GM21367 (cell line): ENCODE measurements around the gene GNPTG.

Source experiments
- ATAC-seq: cut with Tn5 transposase; IDR thresholded peaks from one replicate; pipeline ENCODE4 v1.9.1; 2021; ENCODE audit not compliant: unreplicated experiment

The GNPTG gene

DNA sequence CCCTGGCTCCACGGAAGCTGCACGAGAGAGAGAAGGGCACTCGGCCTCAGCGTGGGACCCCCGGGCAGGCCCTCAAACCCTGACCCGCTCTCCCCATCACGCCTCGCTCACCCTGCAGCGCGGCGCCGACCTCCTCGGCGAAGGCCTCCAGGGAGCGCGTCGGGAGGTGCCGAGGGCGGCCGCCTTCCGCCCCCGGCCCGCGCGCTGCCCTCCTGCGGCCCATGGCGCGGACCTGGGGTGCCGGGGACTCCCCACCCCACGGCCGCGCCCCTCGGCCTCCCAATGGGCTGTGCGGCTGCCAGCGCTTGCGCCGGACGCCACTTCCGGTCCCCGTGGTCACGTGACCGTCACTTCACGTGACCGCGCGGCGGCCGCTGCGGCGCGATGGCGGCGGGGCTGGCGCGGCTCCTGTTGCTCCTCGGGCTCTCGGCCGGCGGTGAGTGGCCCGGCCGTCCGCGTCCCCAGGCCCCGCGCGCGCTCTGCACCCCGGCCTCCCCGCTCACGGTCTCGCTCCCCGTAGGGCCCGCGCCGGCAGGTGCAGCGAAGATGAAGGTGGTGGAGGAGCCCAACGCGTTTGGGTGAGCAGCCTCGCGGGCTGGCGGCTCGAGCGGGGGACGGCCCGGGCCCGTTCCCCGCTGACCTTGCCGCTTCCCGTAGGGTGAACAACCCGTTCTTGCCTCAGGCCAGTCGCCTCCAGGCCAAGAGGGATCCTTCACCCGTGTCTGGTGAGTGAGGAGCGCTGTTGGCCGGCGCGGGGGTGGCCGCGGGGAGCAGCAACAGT is at the start of gene GNPTG, which contains the start of gene TSR3:
Gene GNPTG, plus strand, starts transcription at position 350 of the 781 bp plus-strand sequence. Its CDS starts 35 bp downstream, at position 385.
Gene TSR3, minus strand, starts transcription at position 297 of the 781 bp plus-strand sequence. Its CDS starts 74 bp downstream, at position 223.
- peak; percentile 46 for ATAC-seq

DNA sequence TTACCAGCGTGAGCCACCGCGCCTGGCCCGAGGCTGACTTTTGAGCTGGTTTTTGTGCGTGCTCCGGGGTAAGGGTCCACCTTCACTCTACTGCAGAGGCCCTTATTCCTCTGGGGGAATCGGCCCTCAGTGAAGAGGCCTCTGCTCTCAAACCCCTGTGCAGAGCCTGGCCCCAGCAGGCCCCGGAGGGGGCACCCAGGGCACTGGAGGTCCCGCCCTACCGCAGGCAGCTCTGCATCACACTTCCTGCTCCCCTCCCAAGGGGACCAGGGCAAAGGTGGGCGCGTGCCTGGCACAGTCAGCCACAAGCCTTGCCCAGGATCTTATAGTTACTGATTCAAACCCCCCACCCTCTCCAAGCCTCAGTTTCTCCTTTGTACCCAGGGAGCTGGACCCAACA is 45.9 kb upstream of the GNPTG start:
- no peak for ATAC-seq

DNA sequence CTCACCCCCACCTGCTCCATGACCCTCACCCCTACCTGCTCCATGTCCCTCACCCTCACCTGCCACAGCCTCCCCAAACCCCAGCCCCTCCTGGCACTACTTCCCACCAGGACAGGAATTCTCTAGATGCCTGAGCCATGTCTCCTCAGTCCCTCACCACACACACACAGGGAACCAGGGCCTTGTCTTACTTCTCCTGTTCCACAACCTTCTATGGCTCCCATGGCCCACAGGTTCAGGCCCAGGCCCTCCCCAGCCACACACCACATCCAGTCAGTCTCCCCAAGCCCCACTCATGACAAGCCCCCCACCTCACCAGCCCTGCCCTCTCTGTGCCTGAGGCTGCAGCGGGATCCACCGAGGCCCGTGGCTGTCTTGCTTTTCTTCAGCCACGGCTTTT is 45.4 kb upstream of the GNPTG start:
- ATAC-seq, result no peak

DNA sequence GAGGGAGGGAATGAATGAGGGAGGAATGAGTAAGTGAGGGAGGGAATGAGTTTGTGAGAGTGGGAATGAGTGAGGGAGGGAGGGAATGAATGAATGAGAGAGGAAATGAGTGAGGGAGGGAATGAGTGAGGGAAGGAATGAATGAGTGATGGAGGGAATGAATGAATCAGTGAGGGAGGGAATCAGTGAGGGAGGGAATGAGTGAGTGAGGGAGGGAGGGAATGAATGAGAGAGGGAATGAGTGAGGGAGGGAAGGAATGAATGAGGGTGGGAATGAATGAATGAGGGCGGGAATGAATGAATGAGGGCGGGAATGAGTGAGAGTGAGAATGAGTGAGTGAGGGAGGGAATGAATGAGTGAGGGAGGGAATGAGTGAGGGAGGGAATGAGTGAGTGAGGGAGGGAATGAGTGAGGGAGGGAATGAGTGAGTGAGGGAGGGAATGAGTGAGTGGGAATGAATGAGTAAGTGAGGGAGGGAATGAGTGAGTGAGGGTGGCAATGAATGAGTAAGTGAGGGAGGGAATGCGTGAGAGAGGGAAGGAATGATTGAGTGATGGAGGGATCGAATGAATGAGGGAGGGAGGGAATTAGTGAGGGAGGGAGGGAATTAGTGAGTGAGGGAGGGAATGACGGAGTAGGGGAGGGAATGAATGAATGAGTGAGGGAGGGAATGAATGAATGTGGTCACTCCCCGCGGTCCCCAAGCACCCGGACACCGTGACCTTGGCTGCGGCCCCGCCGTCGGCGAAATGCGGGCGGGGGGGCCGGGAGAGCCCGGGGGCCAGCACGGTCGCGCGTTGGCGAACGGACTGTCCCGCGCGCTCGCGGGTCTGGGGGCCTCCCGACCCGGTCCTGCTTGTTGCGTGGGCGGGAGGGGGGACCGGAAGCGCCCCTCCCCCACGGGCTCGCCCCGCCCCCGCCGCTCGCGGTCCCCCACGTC is 43.4 kb upstream of the GNPTG start:
- ATAC-seq, result no peak

DNA sequence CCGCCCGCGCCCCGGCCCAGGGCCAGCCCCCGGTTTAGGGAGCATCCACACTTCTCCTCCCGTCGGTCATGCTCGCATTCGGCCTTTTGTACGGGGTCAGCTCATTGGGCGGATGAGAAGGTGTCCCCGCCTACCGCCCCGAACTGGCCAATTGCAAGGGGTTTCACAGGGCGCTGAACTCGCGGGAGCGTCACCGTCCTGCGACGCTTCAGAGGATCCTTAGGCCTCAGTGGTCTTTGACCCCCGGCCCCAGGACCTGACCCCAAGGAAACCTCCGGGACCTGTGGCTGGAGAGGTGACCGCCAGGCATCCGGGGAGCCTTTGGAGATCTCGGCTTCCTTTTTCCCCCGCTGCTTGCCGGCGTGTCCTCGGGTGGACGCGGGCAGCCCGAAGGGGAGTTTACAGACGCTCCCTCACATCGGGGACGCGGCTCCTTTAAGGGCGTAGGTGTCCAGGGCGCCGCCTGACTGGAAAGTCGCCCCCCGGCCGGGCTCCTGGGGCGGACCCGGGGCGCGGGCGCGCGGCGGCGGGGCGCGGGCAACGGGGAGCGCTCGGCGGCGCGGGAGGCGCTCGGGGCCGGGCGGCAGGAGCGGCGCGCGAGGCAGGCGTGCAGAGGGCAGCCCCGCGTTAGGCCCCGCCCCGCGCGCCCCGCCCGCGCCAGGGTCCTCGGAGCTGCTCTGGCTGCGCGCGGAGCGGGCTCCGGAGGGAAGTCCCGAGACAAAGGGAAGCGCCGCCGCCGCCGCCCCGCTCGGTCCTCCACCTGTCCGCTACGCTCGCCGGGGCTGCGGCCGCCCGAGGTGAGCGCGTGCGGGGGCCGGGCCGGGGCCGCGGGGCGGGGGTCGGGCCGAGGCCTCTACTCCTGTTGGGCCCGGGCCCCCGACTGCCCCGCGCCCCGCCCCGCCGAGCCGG is 42.5 kb upstream of the GNPTG start, which contains the start of gene UBE2I:
Gene UBE2I, plus strand, starts transcription at position 660 of the 909 bp plus-strand sequence. CDS start 4,395 bp downstream, outside the sequence.
- ATAC-seq, result peak; percentile 47

DNA sequence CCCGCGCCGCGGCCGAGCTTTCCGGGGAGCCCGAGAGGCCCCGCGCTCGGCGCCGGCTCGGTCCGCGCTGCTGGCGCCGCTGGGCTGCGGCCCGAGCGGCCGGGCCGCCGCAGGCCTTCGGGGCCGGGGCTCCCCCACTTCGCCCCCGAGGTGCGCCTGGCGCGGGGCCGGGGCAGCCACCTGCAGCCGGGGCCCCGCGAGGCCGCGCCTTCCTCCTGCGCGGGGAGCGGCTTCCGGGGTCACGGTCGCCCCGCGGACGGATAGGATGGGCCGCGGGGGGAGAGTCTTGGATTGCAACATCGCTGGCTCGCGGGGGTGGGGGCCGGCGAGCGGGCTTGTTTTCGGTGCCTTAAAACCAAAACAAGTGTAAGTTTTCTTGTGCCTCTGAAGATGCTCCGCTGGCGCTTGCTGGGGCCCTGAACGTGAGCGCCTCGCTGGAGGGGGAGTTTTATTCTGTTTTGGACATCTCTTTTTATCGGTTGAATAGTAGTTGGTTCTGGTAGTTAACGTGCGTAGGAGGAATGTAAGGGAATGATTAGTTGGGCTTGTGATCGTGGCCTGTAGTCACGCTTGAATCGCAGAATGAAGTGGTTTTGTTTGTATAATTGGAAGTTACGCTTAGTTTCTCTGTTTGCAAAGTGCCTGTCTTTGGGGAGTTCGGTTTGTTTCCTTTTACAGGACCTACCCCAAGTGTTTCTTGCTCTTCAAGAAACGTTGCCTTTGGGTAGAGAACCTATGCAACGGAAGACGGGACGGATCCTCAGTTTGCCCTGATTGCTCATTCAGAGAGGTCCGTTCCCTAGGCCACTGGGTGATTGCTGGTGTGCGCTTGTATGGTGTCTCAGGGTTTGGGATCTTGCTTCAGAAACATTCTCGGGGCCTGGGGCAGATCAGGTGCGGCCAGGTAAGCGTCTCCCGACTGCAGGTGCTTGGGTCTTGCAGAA is 41.6 kb upstream of the GNPTG start:
- no peak for ATAC-seq

DNA sequence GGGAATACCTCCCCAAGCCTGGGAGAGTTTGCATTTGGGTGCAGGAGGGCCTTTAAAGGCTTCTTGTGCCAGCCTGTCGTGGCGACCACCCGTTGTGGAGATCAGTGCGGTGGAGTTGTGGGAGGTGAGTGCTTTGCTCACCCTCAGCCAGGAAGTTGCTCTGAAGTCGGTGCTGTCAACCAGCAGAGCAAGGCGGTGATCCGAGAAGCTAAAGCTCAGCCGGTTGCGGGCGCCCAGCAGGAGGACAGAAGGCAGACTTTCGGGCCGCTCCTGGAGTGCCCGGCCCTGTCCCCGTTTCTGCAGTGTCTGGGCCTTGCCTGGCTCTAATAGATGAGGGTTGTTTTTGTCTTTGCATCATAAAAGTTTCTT is 40.9 kb upstream of the GNPTG start:
- ATAC-seq, result no peak

DNA sequence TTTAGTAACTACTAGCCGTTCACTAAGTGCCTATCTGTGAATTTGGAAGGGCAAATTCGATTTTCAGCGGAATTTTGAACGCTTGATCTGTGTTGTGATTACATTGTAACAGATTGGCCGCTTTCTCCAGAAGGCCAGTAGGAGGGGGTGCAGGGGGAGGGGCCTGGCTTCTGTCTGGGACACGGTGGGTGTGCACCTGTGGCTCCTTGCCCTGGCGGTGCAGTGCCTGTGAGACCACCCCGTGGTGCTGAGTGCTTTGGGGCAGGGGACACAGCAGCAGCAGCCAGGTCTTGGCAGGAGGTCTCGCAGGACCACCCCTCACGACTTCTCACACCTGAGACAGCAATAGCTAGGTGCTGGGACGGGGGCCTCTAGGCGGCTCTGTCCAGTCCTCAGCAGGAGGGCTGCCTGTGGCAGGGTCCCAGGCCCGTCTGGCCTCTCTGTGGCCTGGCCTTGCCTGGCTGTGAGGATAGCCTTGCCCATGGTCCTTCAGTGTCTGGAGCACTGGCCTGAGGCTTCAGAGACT is 40.5 kb upstream of the GNPTG start:
- ATAC-seq, result no peak

DNA sequence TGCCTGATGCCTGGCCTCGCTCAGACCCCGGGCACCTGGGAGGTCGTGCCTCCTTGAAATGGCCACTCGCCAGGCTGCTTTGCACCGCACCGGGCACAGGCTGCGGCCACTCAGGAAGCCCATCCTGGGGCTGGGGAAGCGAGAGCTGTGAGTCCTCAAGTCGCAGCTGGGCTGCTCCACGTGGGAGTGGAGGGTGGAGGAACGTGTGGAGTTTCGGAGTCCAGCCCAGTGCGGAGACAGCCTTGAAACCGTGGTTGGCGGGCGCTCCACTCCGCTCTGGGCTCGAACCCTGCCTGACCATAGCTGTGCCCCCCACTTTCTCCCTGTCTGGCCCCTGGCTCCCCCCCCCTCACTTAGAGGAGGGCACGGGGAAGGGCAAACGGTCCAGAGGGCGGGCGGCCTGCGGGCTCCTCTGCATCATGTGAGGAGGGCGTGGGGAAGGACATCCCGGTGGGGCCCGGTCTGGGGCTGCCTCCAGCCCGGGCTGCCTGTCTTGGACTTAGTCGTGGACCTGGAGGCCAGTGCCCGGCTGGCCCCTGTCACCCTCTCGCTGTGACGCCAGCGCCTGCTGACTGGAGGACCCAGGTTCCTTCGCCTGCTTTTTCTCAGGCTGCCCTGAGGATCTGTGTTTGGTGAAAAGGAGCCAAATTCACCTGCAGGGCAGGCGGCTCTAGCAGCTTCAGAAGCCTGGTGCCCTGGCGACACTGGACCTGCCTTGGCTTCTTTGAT is 39.8 kb upstream of the GNPTG start:
- no peak for ATAC-seq

DNA sequence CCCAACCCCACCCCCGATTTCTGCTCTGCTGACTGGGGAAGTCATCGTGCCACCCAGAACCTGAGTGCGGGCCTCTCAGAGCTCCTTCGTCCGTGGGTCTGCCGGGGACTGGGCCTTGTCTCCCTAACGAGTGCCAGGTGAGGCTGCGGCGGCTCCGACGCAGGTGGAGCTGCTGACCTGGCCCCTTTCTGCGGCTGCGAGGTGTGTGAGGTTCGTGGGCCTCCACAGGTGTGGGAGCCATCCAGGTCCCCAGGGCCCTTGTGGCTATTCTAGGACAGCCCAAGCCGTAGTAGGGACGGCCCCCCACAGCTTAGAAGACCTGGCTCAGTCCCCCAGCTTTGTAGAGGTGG is 39.3 kb upstream of the GNPTG start:
- ATAC-seq, result no peak

DNA sequence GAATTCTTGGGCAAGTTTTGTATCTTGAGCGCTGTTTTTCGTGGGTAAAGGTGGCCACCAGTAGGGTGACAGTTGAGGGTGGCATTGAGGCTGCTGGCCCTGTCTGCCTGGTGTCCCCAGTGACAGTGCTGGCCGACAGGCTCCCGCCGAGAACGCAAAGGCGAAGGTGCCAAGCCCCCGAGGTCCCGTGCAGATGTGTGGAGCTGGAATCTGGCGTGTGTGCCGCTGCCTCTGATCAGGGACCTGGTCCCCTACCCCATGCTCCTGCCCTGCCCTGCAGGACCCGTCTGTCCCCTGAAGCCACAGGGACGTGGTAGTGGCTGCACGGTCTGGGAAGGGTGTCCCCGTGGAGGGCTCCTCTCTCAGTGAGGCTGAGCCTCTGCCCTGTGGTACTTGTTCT is 38.8 kb upstream of the GNPTG start:
- no peak for ATAC-seq

DNA sequence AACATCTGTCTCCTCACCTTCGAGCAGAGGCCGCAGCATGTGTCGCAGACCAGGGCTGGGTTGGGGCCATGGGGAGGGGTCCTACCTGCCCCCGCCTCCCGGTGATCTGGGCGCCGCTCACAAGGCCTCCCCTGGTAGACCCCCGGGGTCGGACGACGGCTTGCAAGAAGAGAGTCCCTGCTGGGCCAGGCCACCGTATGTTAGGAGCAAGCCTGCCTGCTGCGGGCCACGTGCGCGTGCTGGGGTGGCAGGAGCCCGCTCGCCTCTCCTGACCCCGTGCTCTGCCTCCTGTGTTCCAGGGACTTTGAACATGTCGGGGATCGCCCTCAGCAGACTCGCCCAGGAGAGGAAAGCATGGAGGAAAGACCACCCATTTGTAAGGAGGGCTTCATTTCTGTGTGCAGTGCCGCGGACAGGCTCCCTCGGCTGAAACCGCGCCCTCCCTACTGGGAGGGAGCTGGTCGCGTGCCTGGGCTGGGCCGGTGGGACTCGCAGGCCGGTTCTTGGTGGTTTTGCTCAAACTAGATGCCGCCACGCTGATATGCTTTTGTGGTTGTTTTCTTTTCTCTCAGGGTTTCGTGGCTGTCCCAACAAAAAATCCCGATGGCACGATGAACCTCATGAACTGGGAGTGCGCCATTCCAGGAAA is 37.9 kb upstream of the GNPTG start:
- ATAC-seq, result no peak

DNA sequence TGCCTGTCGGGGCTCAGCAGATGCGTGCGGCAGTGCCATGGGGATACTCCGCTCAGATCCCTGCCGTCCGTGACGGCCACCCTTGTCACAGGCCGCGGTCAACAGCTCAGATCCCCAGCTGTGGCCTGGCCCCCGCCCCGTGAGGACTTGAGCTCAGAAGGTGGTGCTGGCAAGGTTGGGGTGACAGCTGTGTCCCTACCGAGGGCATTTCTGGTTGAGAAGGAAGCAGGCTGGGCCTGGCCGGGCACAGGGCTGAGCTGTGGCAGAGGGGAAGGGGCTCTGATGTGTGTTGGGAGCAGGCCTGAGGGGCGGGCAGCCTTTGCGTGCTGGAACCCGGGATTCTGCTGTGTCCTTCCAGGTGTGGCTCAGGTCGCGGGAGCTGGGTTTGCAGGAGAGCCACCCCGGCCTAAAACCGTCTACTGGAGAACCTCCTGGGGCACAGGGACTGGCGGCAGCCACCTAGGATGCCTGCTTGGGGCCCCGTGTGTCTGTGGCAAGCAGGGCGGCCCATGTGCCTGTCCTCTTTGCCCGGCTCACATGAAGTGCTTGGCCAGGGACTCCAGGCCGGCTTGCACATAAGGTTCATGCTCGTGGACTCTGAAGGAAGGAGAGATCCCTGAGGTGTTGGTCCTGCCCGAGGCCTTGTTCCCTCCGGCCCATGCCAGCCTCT is 37.2 kb upstream of the GNPTG start:
- ATAC-seq, result no peak

DNA sequence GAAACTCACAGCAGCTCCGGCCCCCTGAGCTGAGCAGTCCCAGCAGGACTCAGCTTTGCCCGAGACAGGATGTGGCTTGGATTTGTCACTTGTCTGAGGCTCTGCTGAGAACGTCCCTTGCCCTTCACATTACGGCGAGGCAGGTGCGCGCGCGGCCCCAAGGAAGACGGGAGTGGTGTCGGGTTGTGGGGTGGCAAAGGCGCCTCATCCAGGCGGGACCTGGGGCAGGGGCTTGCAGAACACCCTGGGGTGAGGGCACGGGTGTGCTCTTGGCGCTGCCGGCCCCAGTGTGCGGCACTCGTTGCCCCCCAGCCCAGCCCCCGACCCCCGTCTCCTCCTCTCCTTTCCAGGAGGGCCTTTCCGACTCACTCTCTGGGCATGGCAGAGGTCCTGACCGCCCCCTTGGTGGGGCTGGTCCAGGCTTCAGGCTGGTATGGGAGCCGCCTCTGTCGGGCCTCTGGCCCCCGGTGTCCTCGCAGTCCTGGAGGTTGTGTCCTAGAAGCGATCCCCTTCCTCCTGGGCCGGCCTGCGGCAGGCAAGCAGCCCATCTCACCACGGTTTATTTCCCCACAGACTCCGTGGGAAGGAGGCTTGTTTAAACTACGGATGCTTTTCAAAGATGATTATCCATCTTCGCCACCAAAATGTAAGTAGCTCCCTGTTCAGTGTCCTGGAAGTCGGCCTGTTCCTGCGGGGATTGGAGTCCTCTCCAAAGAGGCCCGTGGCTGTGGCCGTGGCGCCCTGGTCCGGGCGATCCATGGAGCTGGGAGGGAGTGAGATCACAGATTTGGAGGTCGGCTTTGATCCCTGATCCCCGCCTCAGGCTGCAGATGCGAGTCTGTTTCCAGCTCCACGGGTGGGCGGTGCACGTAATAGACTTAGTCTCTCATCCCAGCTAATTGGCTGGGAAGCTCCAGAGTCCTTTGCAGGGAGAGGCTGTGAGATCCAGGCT is 36.4 kb upstream of the GNPTG start:
- ATAC-seq, result no peak

DNA sequence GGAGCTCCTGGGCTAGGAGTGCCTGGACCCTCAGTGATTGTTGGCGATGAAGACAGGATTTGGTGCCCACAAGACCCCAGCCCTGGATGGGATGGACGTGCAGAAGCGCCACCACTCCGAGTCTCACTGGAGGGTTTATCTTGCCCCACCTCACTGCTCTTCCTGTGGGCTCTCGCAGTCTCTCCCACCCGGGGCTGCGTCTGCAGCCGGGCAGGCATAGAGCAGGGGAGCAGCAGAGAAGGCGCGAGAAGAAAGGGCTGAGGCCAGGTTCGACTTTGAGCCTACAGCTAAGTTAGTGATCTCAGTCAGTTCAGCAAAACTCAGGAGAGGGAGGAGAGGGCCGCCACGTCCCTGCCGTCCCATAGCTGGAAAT is 35.7 kb upstream of the GNPTG start:
- no peak for ATAC-seq

DNA sequence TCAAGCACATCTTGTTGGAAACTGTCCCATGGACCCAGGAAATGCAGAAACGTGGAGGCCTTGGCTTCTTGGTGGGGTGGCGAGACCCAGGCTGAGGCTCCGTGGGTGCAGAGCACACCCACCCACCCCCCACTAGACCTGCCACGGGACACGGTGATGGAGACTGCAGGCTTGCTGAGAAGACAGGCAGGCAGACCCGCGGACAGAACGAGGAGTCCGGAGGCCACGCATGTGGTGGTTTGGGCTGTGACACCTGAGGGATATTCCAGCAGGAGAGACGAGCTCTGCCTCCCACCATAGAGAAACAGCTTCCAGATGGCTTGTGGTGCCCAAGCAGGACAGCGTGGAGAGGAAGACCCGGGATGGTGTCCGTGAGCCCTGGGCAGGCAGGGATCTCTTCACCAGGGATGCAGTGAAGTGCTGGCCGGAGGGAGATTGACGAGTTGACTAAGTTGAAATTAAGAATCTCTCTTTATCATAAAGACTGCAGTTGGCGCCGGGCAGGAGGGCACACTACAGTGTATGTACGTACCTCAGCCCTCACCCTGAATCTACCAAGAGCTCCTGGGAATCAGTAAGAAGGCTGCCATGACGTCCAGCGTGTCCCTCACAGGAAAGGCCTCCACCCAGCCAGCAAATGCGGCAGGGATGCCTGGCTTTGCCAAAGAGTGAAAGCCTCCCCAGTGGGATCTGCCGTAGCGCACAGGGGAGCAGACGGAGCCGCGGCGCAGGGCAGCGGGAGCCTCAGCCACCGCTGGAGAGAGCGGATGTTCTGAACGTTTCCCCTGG is 34.1 kb upstream of the GNPTG start:
- no peak for ATAC-seq
